C1 segment of cervical spinal cord (tissue), 14 donors: Measurements from ENCODE around the gene MFSD2B.
"Not testable (repeated sequence)": the region's sequence is repeated elsewhere in the genome, so short reads cannot be mapped to it uniquely, and the experiment has no call there.

Experiments
- DNase-seq, 14 donors: peaks; one replicate each; lab custom pipeline; 2025; lab: John Stamatoyannopoulos, UW

Gene MFSD2B

GRCh38 chr2:24018241-24018640 lies 8.4 kb downstream of the MFSD2B start:
- DNase-seq, result no peak

GRCh38 chr2:24019729-24020128 lies 9.8 kb downstream of the MFSD2B start:
- DNase-seq, result no peak

GRCh38 chr2:24020244-24020643 lies 10.4 kb downstream of the MFSD2B start:
- DNase-seq, result no peak

- no peak for DNase-seq
Observed at GRCh38 chr2:24021122-24021998, 11.5 kb downstream of the MFSD2B start.

GRCh38 chr2:24022324-24022974 lies 12.6 kb downstream of the MFSD2B start:
- DNase-seq, result no peak

GRCh38 chr2:24022975-24023575 lies 13.2 kb downstream of the MFSD2B start:
- DNase-seq, result no peak

- no peak for DNase-seq
Observed at GRCh38 chr2:24024018-24024417, 14.1 kb downstream of the MFSD2B start.

GRCh38 chr2:24024996-24025663 lies 15.2 kb downstream of the MFSD2B start:
- no peak for DNase-seq

- DNase-seq, result no peak
Observed at GRCh38 chr2:24026233-24026632, 16.3 kb downstream of the MFSD2B start.

GRCh38 chr2:24038786-24039499 lies 29.1 kb downstream of the MFSD2B start:
- no peak for DNase-seq

- DNase-seq, result no peak
Observed at GRCh38 chr2:24040511-24040910, 30.6 kb downstream of the MFSD2B start.

GRCh38 chr2:24043133-24043532 lies 33.2 kb downstream of the MFSD2B start:
- not testable (repeated sequence) for DNase-seq

- no peak for DNase-seq
Observed at GRCh38 chr2:24045511-24046508, 35.9 kb downstream of the MFSD2B start.

GRCh38 chr2:24046599-24046929 lies 36.7 kb downstream of the MFSD2B start:
- DNase-seq, result no peak

GRCh38 chr2:24046930-24047702 lies 37.2 kb downstream of the MFSD2B start, which contains the start of gene WDCP:
Gene WDCP, minus strand, starts transcription at chr2:24047391. Its CDS starts 7,897 bp downstream, at chr2:24039494.
- DNase-seq, result peak; percentile 58 to 98 (median 90)

GRCh38 chr2:24047703-24048033 lies 37.8 kb downstream of the MFSD2B start:
- peak in 1 of 14 donors; percentile 47 for DNase-seq

GRCh38 chr2:24048769-24049484 lies 39.0 kb downstream of the MFSD2B start:
- peak in 1 of 14 donors; percentile 40 for DNase-seq

GRCh38 chr2:24049485-24050021 lies 39.7 kb downstream of the MFSD2B start, which contains the start of gene FKBP1B:
Gene FKBP1B, plus strand, starts transcription at chr2:24049741. Its CDS starts 109 bp downstream, at chr2:24049850.
- DNase-seq, result peak in 5 of 14 donors; percentile 6 to 75 (median 8)
